A549 (cell line): ENCODE measurements around the gene RAG2. TPM values are rescaled to one million over a fixed set of nuclear protein-coding genes. Genes with fewer than 3 reads are reported as not detected.

Source experiments
- ATAC-seq, 2 experiments: fragments of 200-7000 bp in 1 of 2; fragments of >200 bp in 1 of 2; cut with Nextera tagmentation in 1 of 2; cut with Tn5 transposase in 1 of 2; 3 replicates each; pipeline versions ENCODE4 v1.8.0 to v1.9.1; 2018 to 2020; ENCODE audit warnings: mild to moderate bottlenecking in 1 of 2, moderate library complexity in 1 of 2
- CTCF ChIA-PET: fragments of 300-600 bp; sonication (Branson Sonifier 250); formaldehyde crosslinking; extraction: SDS; loops from one replicate; lab custom pipeline; 2021; ENCODE audit warnings: antibody characterized with exemption, inconsistent platforms; lab: Yijun Ruan, JAX
- POLR2A ChIA-PET: fragments of 350-600 bp; formaldehyde crosslinking; extraction: SDS; loops from one replicate; lab custom pipeline; 2021; ENCODE audit warnings: antibody characterized with exemption, inconsistent platforms; lab: Yijun Ruan, JAX
- DNase-seq, 2 experiments: peaks; one replicate each; pipeline versions ENCODE4 v3.0.0 to v3.0.0-alpha.2; 2011 to 2016; ENCODE audit warnings: low read depth in 1 of 2, low spot score in 1 of 2
- FAIRE-seq: peaks from 2 replicates; lab custom pipeline; 2011; peaks lifted over from hg19 to GRCh38; lab: Jason Lieb, UNC
- H3K27ac ChIP-seq, 2 experiments: fragments of >200 bp; sonication (Bioruptor Twin); formaldehyde crosslinking; 3 replicates each; pipeline ENCODE4 v1.5.1; 2016 to 2017
- H3K4me1 ChIP-seq: fragments of >200 bp; sonication (Bioruptor Twin); formaldehyde crosslinking; 3 replicates; pipeline ENCODE4 v1.6.1; 2016
- H3K4me2 ChIP-seq: fragments of >200 bp; sonication (Bioruptor Twin); formaldehyde crosslinking; 3 replicates; pipeline ENCODE4 v1.6.1; 2016
- H3K4me3 ChIP-seq: fragments of >200 bp; sonication (Bioruptor Twin); formaldehyde crosslinking; 3 replicates; pipeline ENCODE4 v1.5.1; 2016
- H3K9me3 ChIP-seq: fragments of >200 bp; sonication (Bioruptor Twin); formaldehyde crosslinking; 3 replicates; pipeline ENCODE4 v1.6.1; 2016
- BCL3 ChIP-seq: fragments of >200 bp; sonication (Bioruptor Twin); formaldehyde crosslinking; IDR thresholded peaks from 3 replicates; pipeline ENCODE4 v1.6.1; 2016
- BHLHE40 ChIP-seq: IDR thresholded peaks from 2 replicates; pipeline ENCODE4 v1.6.1; 2012; ENCODE audit warnings: low read depth, low read length, inconsistent platforms
- GATA3 ChIP-seq: IDR thresholded peaks from 2 replicates; pipeline ENCODE4 v1.6.1; 2012; ENCODE audit warnings: borderline replicate concordance
- HDAC2 ChIP-seq: fragments of 200-600 bp; sonication (generic); IDR thresholded peaks from 2 replicates; pipeline ENCODE4 v1.6.1; 2016
- JUN ChIP-seq, 2 experiments: fragments of >200 bp; sonication (Bioruptor Twin); formaldehyde crosslinking; IDR thresholded peaks; 2 replicates in 1 of 2; 3 replicates in 1 of 2; pipeline ENCODE4 v1.6.1; 2016 to 2017
- KDM1A ChIP-seq: fragments of 200-600 bp; sonication (generic); IDR thresholded peaks from 2 replicates; pipeline ENCODE4 v1.6.1; 2016; ENCODE audit warnings: low read depth, mild to moderate bottlenecking
- PBX3 ChIP-seq: IDR thresholded peaks from 2 replicates; pipeline ENCODE4 v1.6.1; 2012
- POLR2A ChIP-seq: IDR thresholded peaks from 2 replicates; pipeline ENCODE4 v1.6.1; 2012; ENCODE audit warnings: mild to moderate bottlenecking, low read length
- POLR2AphosphoS2 ChIP-seq: conservative IDR thresholded peaks from 2 replicates; pipeline ENCODE4 v1.6.1; 2012; ENCODE audit warnings: low read length, improper control_type of control experiment, inconsistent platforms
- RARB ChIP-seq: fragments of 250-450 bp; sonication (Bioruptor Pico); IDR thresholded peaks from 2 replicates; pipeline ENCODE4 v1.8.0; 2021; ENCODE audit warnings: mild to moderate bottlenecking, moderate library complexity
- RCOR1 ChIP-seq: fragments of 150-350 bp; IDR thresholded peaks from 2 replicates; pipeline ENCODE4 v1.6.1; 2014; ENCODE audit warnings: antibody characterized with exemption, low read length, low read depth
- RFX5 ChIP-seq: fragments of 450-650 bp; IDR thresholded peaks from 2 replicates; pipeline ENCODE4 v1.7.1; 2014; ENCODE audit warnings: antibody characterized with exemption, mild to moderate bottlenecking, moderate library complexity
- RNF2 ChIP-seq: fragments of 200-600 bp; sonication (generic); IDR thresholded peaks from 2 replicates; pipeline ENCODE4 v1.6.1; 2016; ENCODE audit warnings: low read depth, mild to moderate bottlenecking, antibody characterized with exemption, moderate library complexity, borderline replicate concordance
- SMC3 ChIP-seq: fragments of >200 bp; sonication (Bioruptor Twin); formaldehyde crosslinking; IDR thresholded peaks from 3 replicates; pipeline ENCODE4 v1.6.1; 2018; ENCODE audit warnings: inconsistent platforms
- TP53 ChIP-seq: fragments of 250-450 bp; sonication (Bioruptor Pico); IDR thresholded peaks from 2 replicates; pipeline ENCODE4 v1.5.0; 2021; ENCODE audit warnings: mild to moderate bottlenecking, moderate library complexity
- ZSCAN20 ChIP-seq: fragments of 250-450 bp; sonication (Bioruptor Pico); IDR thresholded peaks from 2 replicates; pipeline ENCODE4 v1.8.0; 2022; ENCODE audit warnings: mild to moderate bottlenecking, moderate library complexity
- WGBS: methylation state at CpG from one replicate; pipeline ENCODE4 v1.1.6; 2017; ENCODE audit errors: missing lambda C conversion rate; 5-methylcytosine and 5-hydroxymethylcytosine counted together
- polyA plus RNA-seq, 4 experiments: library from polyadenylated mRNA; depleted of rRNA in 3 of 4; stranded (reverse); fragments of >200 nt; fragmentation: RNase III in 1 of 4; extraction: RNeasy Plus Mini Kit Qiagen cat#74134 plus additional on column Dnase treatment in 1 of 4; gene quantifications; 2 replicates in 3 of 4; 3 replicates in 1 of 4; pipeline ENCODE4 v1.2.3, GENCODE V29; 2011 to 2017
- TF ChIP-seq, protein P1 (sequence below): fragments of 150-350 bp; IDR thresholded peaks from 2 replicates; pipeline ENCODE4 v1.6.1; 2014; ENCODE audit warnings: low read depth, mild to moderate bottlenecking, low read length
- TF ChIP-seq, protein P2 (sequence below): fragments of >200 bp; sonication (Bioruptor Twin); formaldehyde crosslinking; IDR thresholded peaks from 2 replicates; pipeline ENCODE4 v1.6.1; 2016
- TF ChIP-seq, protein P3 (sequence below): fragments of >200 bp; sonication (Bioruptor Twin); formaldehyde crosslinking; IDR thresholded peaks from 3 replicates; pipeline ENCODE4 v1.5.1; 2016

RAG2 gene
- polyA plus RNA-seq, 2 of the 4 experiments (the other 2 are of a cell fraction), result not detected

GRCh38 chr11:36578458-36578857 is 19.6 kb downstream of the RAG2 start:
- Histone ChIP-seq H3K4me2 (no peak overlapping the region), H3K9me3 (0 out of 3 replicates have a peak, but pooled peaks cover 3% of the 10 kb centered on the region), H3K4me3 (no peak overlapping the region), H3K27ac (no peak overlapping the region)
- ATAC-seq, result no peak
- WGBS, result 0% methylated on average over 1 of the region's 1 CpG
- TF ChIP-seq HDAC2, result no peak
- TF ChIP-seq, protein P1, sequence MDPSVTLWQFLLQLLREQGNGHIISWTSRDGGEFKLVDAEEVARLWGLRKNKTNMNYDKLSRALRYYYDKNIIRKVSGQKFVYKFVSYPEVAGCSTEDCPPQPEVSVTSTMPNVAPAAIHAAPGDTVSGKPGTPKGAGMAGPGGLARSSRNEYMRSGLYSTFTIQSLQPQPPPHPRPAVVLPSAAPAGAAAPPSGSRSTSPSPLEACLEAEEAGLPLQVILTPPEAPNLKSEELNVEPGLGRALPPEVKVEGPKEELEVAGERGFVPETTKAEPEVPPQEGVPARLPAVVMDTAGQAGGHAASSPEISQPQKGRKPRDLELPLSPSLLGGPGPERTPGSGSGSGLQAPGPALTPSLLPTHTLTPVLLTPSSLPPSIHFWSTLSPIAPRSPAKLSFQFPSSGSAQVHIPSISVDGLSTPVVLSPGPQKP, result no peak
- no peak for TF ChIP-seq BHLHE40
- TF ChIP-seq JUN (IDR thresholded peaks at IDR 0.05), result no peak
- no peak for TF ChIP-seq RCOR1
- no peak for TF ChIP-seq KDM1A
- TF ChIP-seq POLR2AphosphoS2, result no peak
- TF ChIP-seq, protein P2, sequence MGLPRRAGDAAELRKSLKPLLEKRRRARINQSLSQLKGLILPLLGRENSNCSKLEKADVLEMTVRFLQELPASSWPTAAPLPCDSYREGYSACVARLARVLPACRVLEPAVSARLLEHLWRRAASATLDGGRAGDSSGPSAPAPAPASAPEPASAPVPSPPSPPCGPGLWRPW, result no peak
- TF ChIP-seq, all 56 proteins: peak for 0
- DNase-seq (no peak), FAIRE-seq (no peak)
- no peaks in the 10 kb centered on the region for H3K4me1 ChIP-seq
- ChIA-PET CTCF (interaction anchor here (1.3 to 6.2 kb wide), 2 partner anchors 14 to 124 kb away, joined by 4 to 55 read pairs; no protein-coding TSS in a partner anchor), POLR2A (no interaction called here)

DNA sequence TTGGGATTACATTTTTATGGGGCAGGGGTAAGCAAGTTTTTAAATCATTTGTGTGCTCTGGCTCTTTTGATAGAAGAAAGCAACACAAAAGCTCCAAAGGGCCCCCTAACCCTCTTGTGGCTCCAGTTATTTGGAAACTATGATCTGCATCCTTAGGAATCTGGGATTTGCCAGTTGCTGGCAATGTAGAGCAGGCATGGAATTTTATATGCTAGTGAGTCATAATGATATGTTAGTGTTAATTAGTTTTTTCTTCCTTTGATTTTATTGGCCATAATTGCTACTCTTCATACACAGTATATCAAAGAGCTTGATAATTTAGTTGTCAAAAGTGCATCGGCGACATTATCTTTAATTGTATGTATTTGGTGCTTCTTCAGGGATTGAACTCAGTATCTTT is 20.2 kb downstream of the RAG2 start:
- ChIA-PET CTCF (interaction anchor here (1.3 to 6.2 kb wide), 2 partner anchors 13 to 125 kb away, joined by 4 to 55 read pairs; no protein-coding TSS in a partner anchor), POLR2A (no interaction called here)
- no peak overlapping the region for H3K4me2 ChIP-seq
- FAIRE-seq (no peak), ATAC-seq (no peak), DNase-seq (no peak)
- WGBS, result 73% methylated on average over 2 of the region's 2 CpGs
- TF ChIP-seq TP53 (CRISPR knock-in tag) (no peak), RFX5 (no peak)
- TF ChIP-seq, protein P3, sequence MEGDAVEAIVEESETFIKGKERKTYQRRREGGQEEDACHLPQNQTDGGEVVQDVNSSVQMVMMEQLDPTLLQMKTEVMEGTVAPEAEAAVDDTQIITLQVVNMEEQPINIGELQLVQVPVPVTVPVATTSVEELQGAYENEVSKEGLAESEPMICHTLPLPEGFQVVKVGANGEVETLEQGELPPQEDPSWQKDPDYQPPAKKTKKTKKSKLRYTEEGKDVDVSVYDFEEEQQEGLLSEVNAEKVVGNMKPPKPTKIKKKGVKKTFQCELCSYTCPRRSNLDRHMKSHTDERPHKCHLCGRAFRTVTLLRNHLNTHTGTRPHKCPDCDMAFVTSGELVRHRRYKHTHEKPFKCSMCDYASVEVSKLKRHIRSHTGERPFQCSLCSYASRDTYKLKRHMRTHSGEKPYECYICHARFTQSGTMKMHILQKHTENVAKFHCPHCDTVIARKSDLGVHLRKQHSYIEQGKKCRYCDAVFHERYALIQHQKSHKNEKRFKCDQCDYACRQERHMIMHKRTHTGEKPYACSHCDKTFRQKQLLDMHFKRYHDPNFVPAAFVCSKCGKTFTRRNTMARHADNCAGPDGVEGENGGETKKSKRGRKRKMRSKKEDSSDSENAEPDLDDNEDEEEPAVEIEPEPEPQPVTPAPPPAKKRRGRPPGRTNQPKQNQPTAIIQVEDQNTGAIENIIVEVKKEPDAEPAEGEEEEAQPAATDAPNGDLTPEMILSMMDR, result no peak
- H3K4me3 ChIP-seq, result no peak overlapping the region
- H3K9me3 ChIP-seq, result 0 out of 3 replicates have a peak, but pooled peaks cover 3% of the 10 kb centered on the region
- no peaks in the 10 kb centered on the region for H3K4me1 ChIP-seq
- H3K27ac ChIP-seq, result no peak overlapping the region

GRCh38 chr11:36577373-36577772 is 20.7 kb downstream of the RAG2 start:
- ATAC-seq, result no peak
- Histone ChIP-seq H3K27ac (no peak overlapping the region), H3K4me2 (no peak overlapping the region), H3K9me3 (0 out of 3 replicates have a peak, but pooled peaks cover 3% of the 10 kb centered on the region), H3K4me3 (no peak overlapping the region), H3K4me1 (no peaks in the 10 kb centered on the region)
- ChIA-PET CTCF (interaction anchor here (1.3 to 6.2 kb wide), 2 partner anchors 13 to 125 kb away, joined by 4 to 55 read pairs; no protein-coding TSS in a partner anchor), POLR2A (no interaction called here)
- WGBS, result 58% methylated on average over 2 of the region's 2 CpGs
- TF ChIP-seq POLR2A, result no peak
- TF ChIP-seq GATA3, result no peak
- no peak for TF ChIP-seq RARB (CRISPR knock-in tag)
- DNase-seq, result no peak
- FAIRE-seq, result no peak

- no peak overlapping the region for H3K27ac ChIP-seq
- ATAC-seq, result no peak
- FAIRE-seq, result no peak
- H3K4me3 ChIP-seq, result no peak overlapping the region
- H3K9me3 ChIP-seq, result no peaks in the 10 kb centered on the region
- ChIA-PET CTCF (interaction anchor here (0.9 to 6.2 kb wide), 3 partner anchors 10 to 172 kb away, joined by 3 to 55 read pairs (median 15); no protein-coding TSS in a partner anchor), POLR2A (no interaction called here)
- DNase-seq, result no peak
- TF ChIP-seq PBX3, result no peak
- TF ChIP-seq ZSCAN20 (CRISPR knock-in tag), result no peak
- no peak for TF ChIP-seq BCL3
- TF ChIP-seq BHLHE40, result no peak
- no peak for TF ChIP-seq RNF2
- no peak for TF ChIP-seq SMC3
- no peak overlapping the region for H3K4me2 ChIP-seq
- 36% methylated on average over 8 of the region's 8 CpGs for WGBS
- no peaks in the 10 kb centered on the region for H3K4me1 ChIP-seq
These were observed 23.6 kb downstream of the RAG2 start for GRCh38 chr11:36574486-36574885.
